NCI-H2107 (cell line): ENCODE measurements around the gene CFP.

Experiments used
- DNase-seq: peaks from one replicate; lab custom pipeline; 2025; lab: John Stamatoyannopoulos, UW

Gene CFP

GRCh38 chrX:47574076-47574546, 55.6 kb downstream of the CFP start:
- DNase-seq: no peak

- DNase-seq: no peak
Measured at GRCh38 chrX:47573341-47574075, 56.2 kb downstream of the CFP start.
